ENCODE data around the gene EPB41L4A. TPM values are rescaled to one million over a fixed set of nuclear protein-coding genes. Genes with fewer than 3 reads are reported as not detected.
A peak's percentile ranks its signal among the peaks of the same experiment; 100 is the strongest.

EPB41L4A gene
- total RNA-seq, 8 experiments from 2014 or later, result 0.70 to 17.5 (median 11.1) TPM

DNA sequence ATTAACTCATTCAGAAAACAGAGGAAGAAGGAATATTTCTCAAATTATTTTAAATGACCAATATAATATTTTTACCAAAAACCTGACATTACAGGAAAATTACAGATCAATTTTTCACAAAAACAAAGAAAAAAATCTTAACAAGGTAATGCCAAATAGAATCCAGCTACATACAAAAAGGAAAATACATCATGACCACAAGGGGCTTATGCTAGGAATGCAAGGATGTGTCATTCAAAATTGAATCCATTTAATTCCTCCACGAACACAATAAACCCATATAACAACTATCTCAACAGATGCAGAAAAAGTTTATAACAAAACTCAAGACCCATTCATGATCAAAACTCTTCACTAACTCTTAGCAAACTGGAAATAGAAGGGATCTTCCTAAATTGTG lies 239.8 kb downstream of the EPB41L4A start:
- Histone ChIP-seq H3K4me1 (replicated peaks in 1 of 2) (peaks cover 8 to 10% of the 10 kb centered on the region in 2 donors), H3K27ac (no peak overlapping the region), H3K4me3 (no peak overlapping the region)
- no peak for ATAC-seq (replicated peaks in 6 of 8)
- in situ Hi-C loops (cut with MboI; ENCODE audit: low pct_unique_long_range_greater_than_20kb in 2 of 9, low sequenced_read_pairs in 9 of 9, unreplicated experiment in 9 of 9), result loop anchor here in 1 of 9 experiments (25.0 kb wide), 1 partner anchor 308 kb away; no protein-coding TSS in a partner anchor
- 22 to 100% (median 90%) methylated on average over 1 of the region's 1 CpG; no CpG with 5 or more reads in 2 of the 10 experiments for WGBS, 10 experiments

DNA sequence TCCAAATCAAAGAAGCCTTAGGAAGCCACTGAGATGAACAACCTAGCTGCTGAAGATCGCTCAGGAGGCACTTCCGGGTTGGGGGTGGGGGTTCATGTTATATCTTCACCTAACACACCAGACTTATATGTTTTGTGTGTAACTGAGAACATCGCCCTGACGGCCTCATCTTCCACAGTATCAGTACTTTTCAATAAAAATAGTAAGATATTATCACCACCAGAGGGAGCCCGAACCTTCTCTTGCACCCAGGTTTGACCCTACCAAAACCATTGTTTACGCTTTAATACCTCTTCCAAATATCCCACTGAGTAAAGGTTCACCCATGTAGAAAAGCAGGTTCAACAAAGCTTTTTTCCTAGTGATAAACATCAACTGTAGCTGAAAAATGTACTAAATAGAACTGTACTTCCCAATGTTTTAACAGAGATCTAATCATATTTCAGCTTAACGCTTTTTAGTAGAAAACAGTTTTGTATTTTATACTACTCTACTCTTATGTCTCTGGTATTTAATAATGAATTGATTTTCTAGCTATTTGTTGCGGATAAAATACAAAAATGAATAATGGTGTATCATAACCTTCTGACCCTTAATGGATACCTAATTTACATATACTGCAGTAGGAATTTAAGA lies 244.0 kb downstream of the EPB41L4A start:
- Histone ChIP-seq H3K27ac (no peak overlapping the region), H3K4me1 (replicated peaks in 1 of 2) (no peaks in the 10 kb centered on the region), H3K4me3 (no peak overlapping the region)
- 22 to 100% (median 53%) methylated on average over 1 to 8 of the region's 8 CpGs for WGBS, 10 experiments
- ATAC-seq (replicated peaks in 6 of 8), result peak; percentile 40 to 88 (median 71)
- in situ Hi-C loops (cut with MboI; ENCODE audit: low pct_unique_long_range_greater_than_20kb in 2 of 9, low sequenced_read_pairs in 9 of 9, unreplicated experiment in 9 of 9), result loop anchor here in 6 of 9 experiments (25.0 kb wide), 4 partner anchors 312 to 1413 kb away; partner anchors contain the start of gene STARD4 (in 1 of the 6)

DNA sequence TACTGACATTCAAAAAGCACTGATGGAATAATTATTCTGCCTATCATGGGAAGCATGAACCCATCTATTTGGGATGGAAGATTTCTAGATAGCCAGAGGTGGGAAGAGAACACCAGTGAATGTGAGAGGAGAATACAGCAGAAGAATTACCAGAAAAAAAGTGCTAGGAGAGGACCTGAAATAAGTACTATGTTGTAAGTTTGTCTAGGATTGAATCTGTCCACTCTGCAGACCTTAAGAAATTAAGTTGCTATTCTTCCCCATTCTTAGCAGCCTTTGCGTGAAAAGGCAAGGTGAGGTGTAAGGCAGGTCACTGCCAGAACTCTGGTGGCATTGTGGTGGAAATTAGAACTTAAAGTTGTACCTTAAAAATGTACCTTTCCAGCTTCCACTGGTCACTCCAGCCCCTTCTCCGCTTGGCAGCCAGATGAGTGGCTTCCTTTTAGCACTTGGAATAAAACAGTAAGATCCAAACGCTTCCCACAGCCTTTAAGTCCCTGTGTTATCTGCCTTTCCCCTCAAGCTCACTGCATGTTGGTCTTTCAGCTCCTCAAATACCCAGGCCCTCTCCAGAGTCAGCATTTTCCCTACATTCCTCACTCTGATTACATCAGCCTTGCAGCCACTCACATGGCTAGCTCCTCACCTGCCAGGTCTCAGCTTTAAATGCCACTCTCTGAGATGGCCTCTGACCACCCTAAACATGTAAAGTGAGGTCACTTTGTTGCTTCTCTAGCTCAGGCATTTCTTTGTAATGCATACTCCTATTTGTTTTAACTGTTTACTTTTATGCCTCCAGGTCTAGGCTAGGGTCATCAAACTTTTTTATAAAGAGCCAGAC lies 253.0 kb downstream of the EPB41L4A start:
- H3K27ac ChIP-seq, result peak overlapping the region in 1 of 2 donors; percentile 10
- no peak overlapping the region for H3K4me3 ChIP-seq
- WGBS, 10 experiments, result 60 to 100% (median 85%) methylated on average over 1 to 2 of the region's 3 CpGs; no CpG with 5 or more reads in 2 of the 10 experiments
- in situ Hi-C loops (cut with MboI; ENCODE audit: low pct_unique_long_range_greater_than_20kb in 2 of 9, low sequenced_read_pairs in 9 of 9, unreplicated experiment in 9 of 9), result loop anchor here in 6 of 9 experiments (25.0 kb wide), 3 partner anchors 654 to 1404 kb away; partner anchors contain the start of gene STARD4 (in 1 of the 6)
- H3K4me1 ChIP-seq (replicated peaks in 1 of 2), result peaks cover 0 to 10% of the 10 kb centered on the region in 2 donors
- ATAC-seq (replicated peaks in 6 of 8), result peak in 7 of 8 experiments; percentile 7 to 90 (median 50)

DNA sequence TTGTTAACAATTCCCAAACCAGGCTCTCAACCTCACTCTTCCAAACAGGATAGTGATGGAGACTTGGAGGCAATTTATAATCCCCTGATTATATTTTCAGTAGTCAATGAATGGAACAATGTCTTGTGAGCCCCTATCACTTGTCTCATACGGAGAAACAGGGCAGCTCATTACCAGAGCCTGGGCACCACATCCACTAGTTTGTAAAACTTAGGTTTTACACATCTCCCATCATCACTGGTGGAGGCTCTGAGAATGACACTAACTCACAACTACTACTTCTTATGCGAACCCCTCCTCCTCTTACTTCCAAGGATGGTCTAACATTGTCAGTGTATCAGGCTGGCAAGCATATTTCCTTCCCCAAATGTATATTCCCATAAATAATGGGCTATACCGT lies 253.7 kb downstream of the EPB41L4A start:
- no peak for ATAC-seq (replicated peaks in 6 of 8)
- WGBS, 10 experiments, result 17 to 100% (median 87%) methylated on average over 1 to 3 of the region's 3 CpGs; no CpG with 5 or more reads in 3 of the 10 experiments
- H3K4me1 ChIP-seq (replicated peaks in 1 of 2), result peaks cover 0 to 10% of the 10 kb centered on the region in 2 donors
- H3K4me3 ChIP-seq, result no peak overlapping the region
- no peak overlapping the region for H3K27ac ChIP-seq
- in situ Hi-C loops (cut with MboI; ENCODE audit: low pct_unique_long_range_greater_than_20kb in 2 of 9, low sequenced_read_pairs in 9 of 9, unreplicated experiment in 9 of 9), result loop anchor here in 6 of 9 experiments (25.0 kb wide), 3 partner anchors 653 to 1403 kb away; partner anchors contain the start of gene STARD4 (in 1 of the 6)

DNA sequence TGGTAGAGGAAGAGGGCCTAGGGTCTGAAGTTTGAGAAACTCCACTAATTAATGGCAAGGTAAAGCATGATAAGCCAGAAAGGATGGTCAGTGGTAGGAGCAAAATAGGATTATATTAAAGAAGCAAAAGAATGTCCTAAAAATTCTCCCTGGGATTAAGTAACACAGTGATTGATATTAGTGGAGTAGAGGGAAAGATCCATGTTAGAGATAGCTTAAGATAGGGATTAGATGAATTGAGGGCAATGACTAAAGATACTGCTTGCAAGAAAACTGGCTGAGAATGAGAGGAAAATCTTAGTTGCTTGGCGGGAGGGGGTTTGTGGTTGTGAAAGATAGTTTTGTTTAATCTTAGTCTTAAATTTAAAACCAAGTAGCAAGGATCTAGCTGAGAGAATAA lies 255.6 kb downstream of the EPB41L4A start:
- H3K4me1 ChIP-seq (replicated peaks in 1 of 2), result peaks cover 0 to 10% of the 10 kb centered on the region in 2 donors
- in situ Hi-C loops (cut with MboI; ENCODE audit: low pct_unique_long_range_greater_than_20kb in 2 of 9, low sequenced_read_pairs in 9 of 9, unreplicated experiment in 9 of 9), result loop anchor here in 6 of 9 experiments (25.0 kb wide), 3 partner anchors 651 to 1401 kb away; partner anchors contain the start of gene STARD4 (in 1 of the 6)
- ATAC-seq (replicated peaks in 6 of 8), result no peak
- no peak overlapping the region for H3K27ac ChIP-seq
- WGBS, 10 experiments, result 36 to 100% (median 89%) methylated on average over 1 of the region's 1 CpG; no CpG with 5 or more reads in 3 of the 10 experiments
- H3K4me3 ChIP-seq, result no peak overlapping the region

DNA sequence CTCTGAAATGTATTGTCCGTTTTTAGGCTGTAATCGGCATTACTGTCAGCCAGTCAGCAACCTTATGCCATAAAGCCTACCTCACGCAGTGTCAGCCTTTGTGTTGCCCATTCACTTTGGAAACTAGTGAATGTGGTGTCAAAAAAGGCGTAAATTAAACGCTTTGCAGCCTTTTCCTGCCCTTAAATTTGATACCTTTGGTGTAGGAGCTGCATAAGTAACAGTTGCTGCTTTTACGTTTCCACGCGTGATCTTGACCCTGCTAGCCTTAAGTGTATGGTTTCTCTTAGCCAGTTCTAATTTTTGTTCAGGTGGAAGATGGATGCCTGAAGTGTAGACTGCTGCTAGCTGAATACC lies 257.7 kb downstream of the EPB41L4A start:
- peak overlapping the region; percentile 76 to 96 (median 94) for H3K4me3 ChIP-seq
- no peak for ATAC-seq (replicated peaks in 6 of 8)
- in situ Hi-C loops (cut with MboI; ENCODE audit: low pct_unique_long_range_greater_than_20kb in 2 of 9, low sequenced_read_pairs in 9 of 9, unreplicated experiment in 9 of 9), result loop anchor here in 6 of 9 experiments (25.0 kb wide), 3 partner anchors 649 to 1399 kb away; partner anchors contain the start of gene STARD4 (in 1 of the 6)
- WGBS, 10 experiments, result 0% methylated on average over 1 to 8 of the region's 8 CpGs
- peaks cover 0 to 10% of the 10 kb centered on the region in 2 donors for H3K4me1 ChIP-seq (replicated peaks in 1 of 2)
- peak overlapping the region; percentile 84 to 85 for H3K27ac ChIP-seq

DNA sequence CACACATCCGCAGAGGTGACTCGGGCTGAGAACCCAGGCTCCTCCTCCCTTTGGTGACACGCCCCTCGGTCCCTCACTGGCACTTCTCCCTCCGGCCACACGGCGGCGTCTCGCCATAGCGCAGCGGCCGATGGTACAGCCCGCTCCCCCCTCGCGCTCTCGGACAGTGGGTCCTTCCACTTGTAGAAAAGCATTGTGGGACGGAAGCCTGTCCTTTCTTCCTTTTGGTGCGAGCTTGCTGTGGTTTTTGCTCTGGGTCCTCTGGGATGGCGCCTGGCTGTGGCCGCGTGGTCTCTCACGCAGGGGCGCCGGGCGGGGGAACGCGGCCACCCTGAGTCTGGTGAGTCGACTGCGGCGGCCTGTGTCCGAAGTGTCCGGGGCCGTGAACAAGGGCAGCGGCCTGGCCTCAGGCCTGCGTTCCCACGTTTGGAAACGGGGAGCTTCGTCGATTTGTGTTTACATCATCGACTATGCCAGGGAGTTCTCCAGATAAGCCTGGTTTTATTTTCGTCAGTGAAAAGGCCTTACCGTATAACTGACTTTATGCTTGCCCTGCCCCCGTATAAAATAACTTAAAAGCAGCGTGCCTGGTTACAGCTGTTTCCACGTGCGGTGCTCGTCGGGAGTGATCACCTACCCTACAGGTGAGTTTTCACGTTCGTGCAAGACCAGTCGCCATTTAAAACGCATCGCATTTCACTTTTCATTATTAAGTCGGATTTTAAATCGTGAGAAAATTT lies 258.3 kb downstream of the EPB41L4A start:
- in situ Hi-C loops (cut with MboI; ENCODE audit: low pct_unique_long_range_greater_than_20kb in 2 of 9, low sequenced_read_pairs in 9 of 9, unreplicated experiment in 9 of 9), result loop anchor here in 6 of 9 experiments (25.0 kb wide), 3 partner anchors 649 to 1399 kb away; partner anchors contain the start of gene STARD4 (in 1 of the 6)
- H3K27ac ChIP-seq, result peak overlapping the region; percentile 84 to 85
- H3K4me1 ChIP-seq (replicated peaks in 1 of 2), result peaks cover 0 to 10% of the 10 kb centered on the region in 2 donors
- peak; percentile 85 to 95 (median 94) for ATAC-seq (replicated peaks in 6 of 8)
- 0 to 3% (median 0%) methylated on average over 8 to 26 of the region's 55 CpGs; no CpG with 5 or more reads in 1 of the 10 experiments for WGBS, 10 experiments
- H3K4me3 ChIP-seq, result peak overlapping the region; percentile 76 to 96 (median 94)

DNA sequence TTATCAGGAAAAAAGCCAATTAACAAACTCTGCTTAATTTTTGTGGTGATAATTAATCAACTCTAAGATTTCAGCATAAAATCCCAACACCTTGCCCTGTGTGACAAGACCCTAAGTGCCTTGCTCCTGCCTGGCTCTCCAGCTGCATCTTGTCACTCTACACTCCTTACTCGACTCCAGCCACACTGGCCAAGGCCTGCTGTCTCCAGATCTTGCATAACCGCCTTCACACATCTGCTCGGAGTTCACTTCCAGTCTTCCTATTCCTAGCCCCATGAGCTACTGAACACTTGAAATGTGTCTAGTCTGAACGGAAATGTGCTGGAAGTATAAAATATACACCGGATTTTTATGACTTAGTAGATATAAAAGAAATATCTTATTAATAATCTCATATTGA lies 259.6 kb downstream of the EPB41L4A start:
- Histone ChIP-seq H3K27ac (no peak overlapping the region), H3K4me3 (no peak overlapping the region), H3K4me1 (replicated peaks in 1 of 2) (peaks cover 0 to 10% of the 10 kb centered on the region in 2 donors)
- no peak for ATAC-seq (replicated peaks in 6 of 8)
- in situ Hi-C loops (cut with MboI; ENCODE audit: low pct_unique_long_range_greater_than_20kb in 2 of 9, low sequenced_read_pairs in 9 of 9, unreplicated experiment in 9 of 9), result loop anchor here in 6 of 9 experiments (25.0 kb wide), 3 partner anchors 647 to 1397 kb away; partner anchors contain the start of gene STARD4 (in 1 of the 6)
- WGBS, 10 experiments, result 27 to 100% (median 89%) methylated on average over 1 to 4 of the region's 5 CpGs; no CpG with 5 or more reads in 1 of the 10 experiments

DNA sequence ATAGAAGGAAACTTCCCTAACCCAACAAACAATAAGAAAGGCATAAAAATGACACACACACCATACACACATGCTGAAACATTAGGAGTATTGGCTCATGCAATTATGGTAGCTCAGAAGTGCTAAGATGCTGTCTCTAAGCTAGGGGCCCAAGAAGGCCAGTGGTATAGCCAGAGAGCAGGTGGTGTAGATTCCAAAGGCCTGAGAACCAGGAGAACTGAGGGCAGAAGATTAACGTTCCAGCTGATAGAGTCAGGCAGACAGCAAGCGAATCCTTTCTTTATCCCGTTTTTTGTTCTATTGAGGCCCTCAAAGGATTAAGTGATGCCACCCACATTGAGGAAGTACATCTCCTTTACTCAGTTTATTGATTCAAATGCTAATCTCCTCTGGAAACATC lies 262.9 kb downstream of the EPB41L4A start:
- no peak overlapping the region for H3K27ac ChIP-seq
- H3K4me3 ChIP-seq, result no peak overlapping the region
- WGBS, 10 experiments, result 0 to 100% (median 82%) methylated on average over 1 to 3 of the region's 3 CpGs; no CpG with 5 or more reads in 3 of the 10 experiments
- no peak for ATAC-seq (replicated peaks in 6 of 8)
- no peaks in the 10 kb centered on the region for H3K4me1 ChIP-seq (replicated peaks in 1 of 2)
- in situ Hi-C loops (cut with MboI; ENCODE audit: low pct_unique_long_range_greater_than_20kb in 2 of 9, low sequenced_read_pairs in 9 of 9, unreplicated experiment in 9 of 9), result loop anchor here in 6 of 9 experiments (25.0 kb wide), 3 partner anchors 644 to 1394 kb away; partner anchors contain the start of gene STARD4 (in 1 of the 6)

DNA sequence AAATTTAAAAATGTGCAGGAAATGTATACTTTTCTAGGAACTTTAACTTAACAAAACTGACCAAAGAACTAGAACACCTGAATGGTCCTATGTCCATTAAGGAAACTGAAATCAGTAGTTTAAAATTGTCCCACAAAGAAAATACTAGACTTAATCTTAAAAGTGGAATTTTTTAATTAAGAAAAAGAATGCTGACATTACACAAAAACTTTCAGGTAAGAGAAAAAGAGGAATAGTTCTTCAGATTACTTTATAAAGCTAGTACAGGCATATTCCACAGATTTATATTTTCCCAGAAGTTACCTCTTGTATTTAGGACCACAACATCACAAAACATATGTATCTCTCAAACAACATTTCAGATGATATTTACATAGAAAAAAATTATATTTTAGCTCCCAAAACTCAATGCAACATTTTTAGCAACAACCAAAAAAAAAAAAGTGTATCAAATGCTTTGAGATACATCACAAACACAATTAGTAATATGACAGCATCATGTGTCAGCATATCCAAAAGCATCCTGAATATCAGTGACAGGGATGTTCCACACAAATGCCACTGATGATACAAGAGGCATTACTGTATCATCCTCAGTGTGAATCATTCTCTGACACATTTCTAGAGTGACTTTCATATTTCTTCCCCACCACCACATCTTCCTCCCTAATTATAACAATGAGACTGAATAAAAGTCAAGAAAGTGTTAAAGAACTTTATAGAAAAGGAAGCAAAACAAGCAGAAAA lies 264.0 kb downstream of the EPB41L4A start:
- no peak overlapping the region for H3K27ac ChIP-seq
- ATAC-seq (replicated peaks in 6 of 8), result peak in 2 of 8 experiments; percentile 35 to 74
- in situ Hi-C loops (cut with MboI; ENCODE audit: low pct_unique_long_range_greater_than_20kb in 2 of 9, low sequenced_read_pairs in 9 of 9, unreplicated experiment in 9 of 9), result loop anchor here in 6 of 9 experiments (25.0 kb wide), 3 partner anchors 643 to 1393 kb away; partner anchors contain the start of gene STARD4 (in 1 of the 6)
- H3K4me1 ChIP-seq (replicated peaks in 1 of 2), result no peaks in the 10 kb centered on the region
- no peak overlapping the region for H3K4me3 ChIP-seq

DNA sequence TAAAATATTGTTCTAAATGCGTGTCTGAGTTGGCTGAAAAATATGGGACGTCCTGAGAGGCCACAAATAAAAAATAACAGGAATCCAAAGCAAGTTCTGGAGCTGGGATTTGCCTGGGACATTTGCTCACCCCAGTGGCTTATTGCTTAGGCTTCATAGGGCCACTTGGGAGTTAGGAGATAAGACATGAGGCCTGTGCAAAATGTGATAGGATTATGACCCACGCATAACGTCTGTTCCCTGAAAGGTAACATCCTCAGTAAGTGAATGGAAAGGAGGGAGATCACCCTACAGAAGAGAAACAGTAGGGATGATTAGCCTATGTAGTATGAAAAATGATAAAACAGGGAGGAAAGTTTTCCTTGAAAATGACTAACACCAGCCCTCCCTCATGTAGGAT lies 269.4 kb downstream of the EPB41L4A start:
- ATAC-seq (replicated peaks in 6 of 8), result no peak
- in situ Hi-C loops (cut with MboI; ENCODE audit: low pct_unique_long_range_greater_than_20kb in 2 of 9, low sequenced_read_pairs in 9 of 9, unreplicated experiment in 9 of 9), result loop anchor here (10.0 to 25.0 kb wide), 8 partner anchors 287 to 1387 kb away; partner anchors contain the start of gene STARD4 (in 2 of the 9)
- no peak overlapping the region for H3K4me3 ChIP-seq
- 37 to 94% (median 80%) methylated on average over 2 to 4 of the region's 4 CpGs for WGBS, 10 experiments
- H3K27ac ChIP-seq, result no peak overlapping the region
- H3K4me1 ChIP-seq (replicated peaks in 1 of 2), result no peaks in the 10 kb centered on the region

Data from motor neuron (in vitro differentiated cells).